Kidney glomerular epithelial cell (primary cell): ENCODE data around the gene LAMB1.
A peak's percentile ranks its signal among the peaks of the same experiment; 100 is the strongest.
"Not testable (repeated sequence)": the region's sequence is repeated elsewhere in the genome, so short reads cannot be mapped to it uniquely, and the experiment has no call there.

ENCODE experiments used
- DNase-seq: peaks from one replicate; lab custom pipeline; 2025; lab: John Stamatoyannopoulos, UW

The LAMB1 gene

GRCh38 chr7:107917763-107918651 is 85.0 kb downstream of the LAMB1 start:
- no peak for DNase-seq

DNA sequence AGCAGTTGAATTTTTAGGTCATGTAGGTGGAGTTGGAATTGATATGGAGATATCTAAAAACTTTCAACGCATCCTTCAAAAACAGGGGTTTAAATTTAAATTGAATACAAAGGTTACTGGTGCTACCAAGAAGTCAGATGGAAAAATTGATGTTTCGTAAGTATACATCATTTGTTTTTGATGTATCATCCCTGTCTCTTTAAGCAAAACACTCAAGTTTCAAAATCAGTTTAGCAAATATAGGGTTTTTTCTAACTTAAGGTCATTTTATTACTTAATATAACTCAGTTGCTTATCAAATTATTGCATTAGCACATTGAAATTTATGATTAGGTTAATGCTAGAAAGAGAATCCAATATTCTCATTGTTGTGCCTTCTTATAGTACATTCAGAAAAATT is 87.4 kb downstream of the LAMB1 start:
- no peak for DNase-seq

- DNase-seq = no peak
These were observed 88.1 kb downstream of the LAMB1 start for GRCh38 chr7:107914831-107915230.

- DNase-seq = no peak
These were observed 89.1 kb downstream of the LAMB1 start for GRCh38 chr7:107913851-107914250.

GRCh38 chr7:107911981-107912380 is 91.0 kb downstream of the LAMB1 start:
- no peak for DNase-seq

- DNase-seq = no peak
These were observed 93.5 kb downstream of the LAMB1 start for GRCh38 chr7:107909445-107909844.

DNA sequence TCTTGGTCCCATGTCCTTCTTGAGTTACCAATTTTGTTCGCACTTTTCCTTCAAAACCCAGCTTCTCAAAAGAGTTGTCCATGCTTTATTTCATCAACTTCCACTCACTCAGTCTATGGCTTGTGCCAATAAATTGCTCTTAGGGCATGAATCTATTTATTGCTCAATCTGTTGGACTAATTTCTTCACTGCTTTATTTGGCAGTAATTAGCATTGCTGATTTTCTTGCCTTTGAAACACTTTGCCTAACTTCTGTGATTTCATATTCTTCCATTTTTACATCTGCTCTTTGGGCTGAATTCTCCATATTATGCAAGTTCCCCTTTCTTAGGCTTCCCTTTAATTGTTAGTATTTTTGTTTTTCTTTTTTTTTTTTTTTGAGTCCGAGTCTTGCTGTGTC is 95.2 kb downstream of the LAMB1 start:
- no peak for DNase-seq

GRCh38 chr7:107902381-107902780 is 100.6 kb downstream of the LAMB1 start:
- no peak for DNase-seq

GRCh38 chr7:107900496-107901015 is 102.4 kb downstream of the LAMB1 start:
- DNase-seq = no peak

GRCh38 chr7:107898997-107899594 is 103.9 kb downstream of the LAMB1 start:
- no peak for DNase-seq

GRCh38 chr7:107892367-107892741 is 110.6 kb downstream of the LAMB1 start:
- DNase-seq = not testable (repeated sequence)

DNA sequence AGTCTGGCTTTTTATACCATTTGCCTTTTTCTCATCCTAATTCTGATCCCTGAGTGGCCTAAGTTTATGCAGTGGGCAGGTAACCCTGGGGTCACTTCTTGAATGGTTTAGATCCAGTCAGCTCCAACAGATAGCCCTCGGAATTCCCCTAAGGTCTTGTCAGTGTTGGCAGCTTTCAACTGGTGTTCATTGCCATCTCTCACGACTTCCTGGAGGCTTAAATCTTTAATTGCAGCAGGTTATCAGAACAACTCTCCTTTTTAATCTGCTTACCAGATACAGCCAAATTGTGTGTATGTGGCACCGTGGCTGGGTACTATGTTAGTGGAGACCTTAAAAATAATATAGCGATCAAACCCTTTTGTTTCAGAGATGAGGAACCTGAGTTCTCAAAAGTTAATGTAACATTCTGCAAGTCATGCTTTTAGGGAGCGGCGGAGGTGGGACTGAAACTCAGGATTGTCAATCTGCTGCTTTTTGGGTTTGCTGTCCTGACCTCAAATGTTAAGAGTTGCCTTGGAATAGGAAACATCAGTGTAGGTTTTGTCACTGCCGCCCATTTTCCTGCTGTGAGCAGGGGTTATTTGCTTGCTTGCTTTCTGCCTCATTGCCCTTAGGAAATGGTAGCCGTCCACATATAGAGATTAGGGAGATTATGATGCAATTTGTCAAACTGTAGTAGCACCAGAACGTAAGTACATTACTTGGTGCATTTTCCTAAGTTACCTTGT is 111.2 kb downstream of the LAMB1 start:
- DNase-seq = no peak

DNA sequence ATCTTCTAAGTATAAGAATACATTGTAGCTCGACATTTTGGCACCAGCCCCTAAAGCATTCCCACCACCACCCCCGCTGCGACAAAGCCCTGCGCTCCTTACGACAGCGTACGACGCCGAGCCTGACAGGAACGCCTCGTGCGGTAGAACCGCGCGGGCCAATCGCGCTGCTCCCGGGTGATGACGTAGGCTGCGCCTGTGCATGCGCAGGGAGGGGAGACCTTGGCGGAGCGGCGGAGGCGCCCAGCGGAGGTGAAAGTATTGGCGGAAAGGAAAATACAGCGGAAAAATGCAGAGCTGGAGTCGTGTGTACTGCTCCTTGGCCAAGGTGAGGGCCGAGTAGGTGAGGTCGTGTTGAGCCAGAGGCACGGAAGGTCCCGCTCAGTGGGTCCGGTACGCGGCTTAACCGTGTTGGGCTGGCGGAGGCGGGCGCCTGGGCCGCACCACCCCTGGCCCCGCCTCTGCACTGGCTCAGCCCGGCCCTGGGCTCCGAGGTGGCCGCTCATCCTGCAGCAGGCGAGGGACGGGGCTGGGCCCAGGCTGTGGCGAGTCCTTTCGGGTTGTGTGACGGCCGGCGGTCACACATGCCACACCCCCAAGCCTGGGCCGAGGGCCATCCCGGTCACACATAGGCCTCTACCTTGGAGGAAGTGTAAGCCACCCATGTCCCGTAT is 111.9 kb downstream of the LAMB1 start, which contains the start of gene DLD:
Gene DLD (plus strand): TSS at position 222 of the 674 bp plus-strand sequence. CDS start 68 bp downstream, at position 290.
- DNase-seq = peak; percentile 80

GRCh38 chr7:107890493-107890961 is 112.4 kb downstream of the LAMB1 start:
- no peak for DNase-seq

DNA sequence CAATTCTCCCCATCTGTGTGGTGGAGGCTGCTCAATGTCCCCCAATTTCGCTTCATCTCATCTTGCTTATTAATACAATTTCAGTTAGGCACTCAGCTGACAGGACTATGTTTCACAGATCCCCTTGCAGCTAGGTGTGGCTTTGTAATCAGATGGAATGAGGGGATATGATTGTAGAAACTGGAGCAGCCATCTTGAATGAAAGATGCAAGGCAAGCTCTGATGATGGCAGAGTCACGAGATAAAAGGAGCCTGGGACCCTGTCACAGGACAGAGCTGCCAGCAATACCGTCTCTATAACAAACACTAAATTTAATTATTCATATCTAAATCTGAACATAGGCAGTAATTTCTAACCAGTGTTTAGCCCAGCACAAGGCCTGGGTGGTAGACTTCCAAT is 113.0 kb downstream of the LAMB1 start:
- DNase-seq = no peak

DNA sequence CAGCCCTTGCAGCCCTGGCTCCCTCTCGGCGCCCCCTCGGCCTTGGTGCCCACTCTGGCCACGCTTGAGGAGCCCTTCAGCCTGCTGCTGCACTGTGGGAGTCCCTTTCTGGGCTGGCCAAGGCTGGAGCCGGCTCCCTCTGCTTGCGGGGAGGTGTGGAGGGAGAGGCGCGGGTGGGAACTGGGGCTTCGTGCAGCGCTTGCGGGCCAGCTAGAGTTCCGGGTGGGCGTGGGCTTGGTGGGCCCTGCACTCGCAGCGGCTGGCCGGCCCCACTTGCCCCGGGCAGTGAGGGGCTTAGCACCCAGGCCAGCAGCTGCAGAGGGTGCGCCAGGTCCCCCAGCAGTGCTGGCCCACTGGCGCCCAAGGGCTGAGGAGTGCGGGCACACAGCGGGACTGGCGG is 115.1 kb downstream of the LAMB1 start:
- DNase-seq = not testable (repeated sequence)

DNA sequence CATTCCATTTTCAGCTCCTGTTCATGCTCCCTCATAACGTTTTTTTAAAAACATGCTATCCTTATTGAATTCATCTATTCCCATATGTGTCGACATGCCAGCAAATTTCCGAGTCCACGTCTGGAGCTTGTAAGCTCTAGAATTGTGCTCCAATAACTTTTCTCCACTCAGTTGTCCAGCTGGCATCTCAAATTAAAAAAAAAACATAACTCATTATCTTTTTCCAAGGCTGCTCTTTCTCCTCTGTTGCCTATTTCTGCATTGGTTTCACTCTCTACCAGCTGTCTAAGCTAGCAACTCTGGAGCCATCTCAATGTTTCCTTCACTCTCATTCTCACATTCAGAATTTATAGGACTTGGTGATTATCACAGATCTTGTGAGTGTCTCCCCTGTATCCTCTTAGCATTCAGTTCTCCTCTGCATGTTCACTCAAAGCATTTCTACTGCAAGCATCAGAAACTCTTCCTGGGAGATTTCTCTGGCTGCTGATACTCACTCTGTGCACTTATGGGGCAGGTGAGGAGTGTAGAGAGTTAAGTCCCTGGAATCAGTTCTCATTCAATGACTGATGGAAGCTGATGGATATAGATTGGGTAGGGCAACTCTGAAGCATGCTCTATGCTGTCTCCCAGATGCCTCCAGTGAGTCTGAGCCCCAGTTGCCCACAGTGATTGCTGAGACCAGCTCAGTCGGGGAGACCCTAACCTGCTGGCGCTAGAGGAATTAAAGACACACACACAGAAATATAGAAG is 118.7 kb downstream of the LAMB1 start:
- DNase-seq = no peak

GRCh38 chr7:107882766-107883165 is 120.2 kb downstream of the LAMB1 start:
- DNase-seq = no peak

GRCh38 chr7:107879400-107880035 is 123.4 kb downstream of the LAMB1 start:
- peak; percentile 44 for DNase-seq

- no peak for DNase-seq
These were observed 124.3 kb downstream of the LAMB1 start for GRCh38 chr7:107878636-107879035.
